ENCODE data around the gene CECR2. TPM values are rescaled to one million over a fixed set of nuclear protein-coding genes. Genes with fewer than 3 reads are reported as not detected.

CECR2 gene
- total RNA-seq, 1 donor from 2014 or later: not detected

DNA sequence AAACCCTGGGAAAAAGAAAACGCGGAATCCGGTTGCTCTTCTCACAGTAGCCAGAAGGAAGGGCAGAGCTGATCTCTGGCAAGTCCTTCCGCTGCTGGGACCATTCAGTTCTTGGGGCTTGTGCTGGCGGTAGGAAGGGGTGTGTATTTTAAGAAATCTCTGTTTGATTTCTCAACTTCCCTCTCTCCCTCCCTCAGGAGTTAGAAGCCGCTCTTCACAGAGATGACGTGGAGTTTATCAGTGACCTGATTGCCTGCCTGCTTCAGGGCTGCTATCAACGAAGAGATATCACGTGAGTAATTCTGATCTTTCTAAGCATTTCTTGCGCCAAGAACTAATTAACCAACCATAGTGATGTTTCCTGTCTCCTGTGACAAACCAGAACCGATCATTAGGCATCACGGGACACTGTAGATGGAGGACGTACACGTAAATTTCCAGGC is 108.2 kb downstream of the CECR2 start:
- no peak for FAIRE-seq
- Histone ChIP-seq H3K4me3 (ENCODE audit: low read depth, low read length) (no peak overlapping the region), H3K27me3 (ENCODE audit: control insufficient read depth, insufficient read depth, low read length) (no peaks in the 10 kb centered on the region), H3K36me3 (ENCODE audit: control insufficient read depth, insufficient read depth, low read length) (no peaks in the 10 kb centered on the region)
- no peak for DNase-seq (ENCODE audit: low read depth)
- TF ChIP-seq, protein P1, sequence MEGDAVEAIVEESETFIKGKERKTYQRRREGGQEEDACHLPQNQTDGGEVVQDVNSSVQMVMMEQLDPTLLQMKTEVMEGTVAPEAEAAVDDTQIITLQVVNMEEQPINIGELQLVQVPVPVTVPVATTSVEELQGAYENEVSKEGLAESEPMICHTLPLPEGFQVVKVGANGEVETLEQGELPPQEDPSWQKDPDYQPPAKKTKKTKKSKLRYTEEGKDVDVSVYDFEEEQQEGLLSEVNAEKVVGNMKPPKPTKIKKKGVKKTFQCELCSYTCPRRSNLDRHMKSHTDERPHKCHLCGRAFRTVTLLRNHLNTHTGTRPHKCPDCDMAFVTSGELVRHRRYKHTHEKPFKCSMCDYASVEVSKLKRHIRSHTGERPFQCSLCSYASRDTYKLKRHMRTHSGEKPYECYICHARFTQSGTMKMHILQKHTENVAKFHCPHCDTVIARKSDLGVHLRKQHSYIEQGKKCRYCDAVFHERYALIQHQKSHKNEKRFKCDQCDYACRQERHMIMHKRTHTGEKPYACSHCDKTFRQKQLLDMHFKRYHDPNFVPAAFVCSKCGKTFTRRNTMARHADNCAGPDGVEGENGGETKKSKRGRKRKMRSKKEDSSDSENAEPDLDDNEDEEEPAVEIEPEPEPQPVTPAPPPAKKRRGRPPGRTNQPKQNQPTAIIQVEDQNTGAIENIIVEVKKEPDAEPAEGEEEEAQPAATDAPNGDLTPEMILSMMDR (IDR thresholded peaks at IDR 0.05; ENCODE audit: insufficient read depth, low read length, severe bottlenecking): no peak

DNA sequence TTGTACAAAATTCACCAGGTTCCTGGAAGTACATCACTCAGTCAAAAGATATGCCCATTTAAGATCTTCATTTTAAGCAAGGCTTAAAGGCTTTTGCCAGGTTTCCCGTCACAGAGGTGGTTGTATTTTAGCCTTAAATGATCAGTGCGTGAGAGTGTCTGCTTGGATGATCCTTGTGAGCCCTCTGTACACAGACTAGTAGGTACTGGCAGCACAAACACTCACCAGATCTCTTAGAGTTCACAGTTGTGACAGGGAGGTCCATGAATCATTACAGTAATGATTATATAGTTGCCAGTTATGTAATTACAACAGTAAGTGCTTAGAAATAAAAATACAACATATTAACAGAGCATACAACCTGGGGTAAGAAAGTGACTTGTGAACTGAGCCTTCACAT is 109.9 kb downstream of the CECR2 start:
- H3K27me3 ChIP-seq (ENCODE audit: control insufficient read depth, insufficient read depth, low read length): no peaks in the 10 kb centered on the region
- no peak for DNase-seq (ENCODE audit: low read depth)
- H3K4me3 ChIP-seq (ENCODE audit: low read depth, low read length): no peak overlapping the region
- TF ChIP-seq, protein P1 (IDR thresholded peaks at IDR 0.05; ENCODE audit: insufficient read depth, low read length, severe bottlenecking): no peak
- H3K36me3 ChIP-seq (ENCODE audit: control insufficient read depth, insufficient read depth, low read length): no peaks in the 10 kb centered on the region
- no peak for FAIRE-seq

DNA sequence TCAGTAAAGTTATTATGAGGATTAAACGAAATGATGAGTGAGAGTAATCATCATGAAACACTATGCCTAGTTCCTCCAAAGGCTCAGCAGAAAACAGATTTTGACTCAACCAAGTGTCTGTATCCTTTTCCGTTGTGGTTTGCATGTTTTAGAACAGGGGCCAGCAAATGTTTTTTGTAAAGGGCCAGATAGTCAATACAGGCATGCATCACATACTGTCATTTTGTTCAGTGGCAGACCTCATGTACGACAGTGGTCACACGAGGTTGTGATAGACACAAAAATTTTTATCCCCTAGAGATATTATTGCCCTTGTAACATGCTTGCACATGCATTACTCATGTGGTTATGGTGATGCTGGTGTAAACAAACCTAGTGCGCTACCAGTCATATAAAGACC is 112.2 kb downstream of the CECR2 start:
- FAIRE-seq (no peak), DNase-seq (ENCODE audit: low read depth) (no peak)
- Histone ChIP-seq H3K36me3 (ENCODE audit: control insufficient read depth, insufficient read depth, low read length) (no peaks in the 10 kb centered on the region), H3K27me3 (ENCODE audit: control insufficient read depth, insufficient read depth, low read length) (no peaks in the 10 kb centered on the region), H3K4me3 (ENCODE audit: low read depth, low read length) (no peak overlapping the region)
- TF ChIP-seq, protein P1 (IDR thresholded peaks at IDR 0.05; ENCODE audit: insufficient read depth, low read length, severe bottlenecking): no peak

DNA sequence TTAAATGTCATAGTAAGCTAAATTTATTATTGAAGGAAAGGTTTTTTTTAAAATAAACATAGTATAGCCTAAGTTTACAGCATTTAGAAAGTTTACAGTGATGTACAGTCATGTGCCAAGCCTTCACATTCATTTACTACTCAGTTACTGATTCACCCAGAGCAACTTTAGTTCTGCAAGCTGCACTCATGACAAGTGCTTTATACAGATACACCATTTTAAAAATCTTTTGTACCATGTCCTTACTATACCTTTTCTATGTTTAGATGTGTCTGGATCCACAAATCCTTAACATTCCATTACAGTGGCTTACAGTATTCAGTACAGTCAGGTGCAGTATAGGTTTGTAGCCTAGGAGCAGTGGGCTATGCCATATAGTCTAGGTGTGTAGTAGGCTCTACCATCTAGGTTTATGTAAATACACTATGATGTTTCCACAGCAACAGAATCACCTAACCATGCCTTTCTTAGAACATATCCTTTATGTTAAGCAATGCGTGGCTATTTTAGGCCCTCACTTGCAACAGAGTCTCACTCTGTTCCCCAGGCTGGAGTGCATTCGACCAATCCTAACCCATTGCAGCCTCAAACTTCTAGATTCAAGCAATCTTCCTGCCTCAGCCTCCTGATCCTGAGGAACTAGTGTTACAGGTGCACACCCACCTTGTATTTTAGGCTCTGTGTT is 114.6 kb downstream of the CECR2 start:
- no peaks in the 10 kb centered on the region for H3K27me3 ChIP-seq (ENCODE audit: control insufficient read depth, insufficient read depth, low read length)
- no peak for FAIRE-seq
- TF ChIP-seq, protein P1 (IDR thresholded peaks at IDR 0.05; ENCODE audit: insufficient read depth, low read length, severe bottlenecking): no peak
- no peaks in the 10 kb centered on the region for H3K36me3 ChIP-seq (ENCODE audit: control insufficient read depth, insufficient read depth, low read length)
- H3K4me3 ChIP-seq (ENCODE audit: low read depth, low read length): no peak overlapping the region
- no peak for DNase-seq (ENCODE audit: low read depth)

DNA sequence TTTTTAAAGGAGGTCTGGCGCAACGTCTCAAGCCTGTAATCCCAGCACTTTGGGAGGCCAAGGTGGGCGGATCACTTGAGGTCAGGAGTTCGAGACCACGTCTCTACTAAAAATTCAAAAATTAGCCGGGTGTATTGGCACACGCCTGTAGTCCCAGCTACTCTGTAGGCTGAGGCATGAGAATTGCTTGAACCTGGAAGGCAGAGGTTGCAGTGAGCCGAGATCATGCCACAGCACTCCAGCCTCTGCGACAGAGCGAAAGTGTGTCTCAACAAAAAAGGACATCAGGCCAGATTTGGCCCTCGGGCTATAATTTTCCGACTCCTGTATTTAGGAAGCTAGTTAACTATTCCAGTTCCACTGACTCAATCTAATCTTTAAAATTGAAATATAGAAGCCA is 115.3 kb downstream of the CECR2 start:
- H3K36me3 ChIP-seq (ENCODE audit: control insufficient read depth, insufficient read depth, low read length): no peaks in the 10 kb centered on the region
- no peak for DNase-seq (ENCODE audit: low read depth)
- no peaks in the 10 kb centered on the region for H3K27me3 ChIP-seq (ENCODE audit: control insufficient read depth, insufficient read depth, low read length)
- FAIRE-seq: no peak
- TF ChIP-seq, protein P1 (IDR thresholded peaks at IDR 0.05; ENCODE audit: insufficient read depth, low read length, severe bottlenecking): no peak
- no peak overlapping the region for H3K4me3 ChIP-seq (ENCODE audit: low read depth, low read length)

DNA sequence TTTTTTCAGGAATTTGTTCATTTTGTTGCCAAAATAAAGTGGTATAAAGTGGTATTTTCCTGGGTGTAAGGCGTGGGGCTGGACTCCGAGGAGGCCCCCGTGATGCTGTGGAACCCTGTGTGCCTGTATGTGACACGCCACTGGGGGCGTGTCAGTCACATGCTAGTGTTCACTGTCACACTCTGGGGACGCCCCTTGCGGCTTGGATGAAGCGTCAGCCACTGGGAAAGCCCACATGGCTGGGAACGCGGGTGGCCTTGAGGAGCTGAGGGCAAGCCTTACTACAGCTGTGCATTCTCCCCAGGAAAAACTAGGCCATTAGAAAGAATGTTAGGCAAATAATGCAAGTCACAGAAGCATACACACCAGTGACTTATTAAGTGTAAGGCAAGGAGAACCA is 117.1 kb downstream of the CECR2 start:
- no peak overlapping the region for H3K4me3 ChIP-seq (ENCODE audit: low read depth, low read length)
- FAIRE-seq (no peak), DNase-seq (ENCODE audit: low read depth) (no peak)
- H3K27me3 ChIP-seq (ENCODE audit: control insufficient read depth, insufficient read depth, low read length): no peaks in the 10 kb centered on the region
- TF ChIP-seq, protein P1 (IDR thresholded peaks at IDR 0.05; ENCODE audit: insufficient read depth, low read length, severe bottlenecking): no peak
- no peaks in the 10 kb centered on the region for H3K36me3 ChIP-seq (ENCODE audit: control insufficient read depth, insufficient read depth, low read length)
